Amygdala (tissue), 56 donors: Measurements from ENCODE around the gene OR10AG1.
A peak's percentile ranks its signal among the peaks of the same experiment; 100 is the strongest.

Experiments used
- DNase-seq, 56 donors: peaks; one replicate each; lab custom pipeline; 2025; lab: John Stamatoyannopoulos, UW

The OR10AG1 gene, protein sequence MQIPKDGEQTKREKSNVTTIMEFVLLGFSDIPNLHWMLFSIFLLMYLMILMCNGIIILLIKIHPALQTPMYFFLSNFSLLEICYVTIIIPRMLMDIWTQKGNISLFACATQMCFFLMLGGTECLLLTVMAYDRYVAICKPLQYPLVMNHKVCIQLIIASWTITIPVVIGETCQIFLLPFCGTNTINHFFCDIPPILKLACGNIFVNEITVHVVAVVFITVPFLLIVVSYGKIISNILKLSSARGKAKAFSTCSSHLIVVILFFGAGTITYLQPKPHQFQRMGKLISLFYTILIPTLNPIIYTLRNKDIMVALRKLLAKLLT

DNA sequence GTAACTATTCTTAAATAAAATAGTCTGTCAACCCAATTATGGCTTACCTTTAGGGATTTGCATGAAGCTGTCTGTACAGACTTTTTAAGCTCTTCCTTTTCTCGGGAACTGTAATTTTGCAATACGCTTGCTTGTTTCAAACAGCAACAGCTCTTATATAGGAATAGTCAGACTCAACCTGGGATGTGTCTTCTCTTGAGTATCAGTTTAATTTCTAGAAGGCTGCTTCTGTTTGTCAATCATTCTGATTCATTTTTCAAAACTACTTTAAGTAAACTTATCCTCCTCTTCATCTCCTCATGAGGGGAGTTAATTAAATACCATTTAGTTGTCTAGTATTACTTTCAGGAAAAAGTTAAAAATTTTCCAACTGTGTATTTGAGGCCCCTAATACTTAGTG, at the start of gene OR10AG1:
Gene OR10AG1 (minus strand): TSS at position 101 of the 400 bp plus-strand sequence. CDS start 38 bp downstream, at position 63.
- no peak for DNase-seq

- DNase-seq = no peak
Observed at GRCh38 chr11:56013805-56014204, 44.1 kb upstream of the OR10AG1 start.

DNA sequence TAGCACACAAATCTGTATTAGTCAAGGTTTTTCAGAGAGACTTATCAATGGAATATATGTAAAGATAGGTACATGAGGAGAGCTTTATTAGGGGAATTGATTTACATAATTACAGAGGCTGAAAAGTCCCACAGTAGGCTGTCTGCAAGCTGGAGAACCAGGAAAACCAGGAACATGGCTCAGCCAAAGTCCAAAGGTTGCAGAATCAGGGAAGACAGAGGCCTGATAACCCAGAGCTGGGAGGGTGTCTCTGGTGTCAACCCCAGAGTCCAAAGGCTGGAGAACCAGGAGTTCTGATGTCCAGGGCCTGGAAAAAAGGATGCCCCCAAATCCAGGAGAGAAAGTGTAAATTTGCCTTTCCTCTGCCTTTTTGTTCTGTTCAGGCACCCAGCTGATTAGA, 41.0 kb upstream of the OR10AG1 start:
- no peak for DNase-seq

GRCh38 chr11:55994525-55994924, 24.8 kb upstream of the OR10AG1 start, which contains the start of gene OR5F1:
Gene OR5F1 (minus strand): TSS chr11:55994625. CDS start chr11:55994625, 0 bp downstream.
- no peak for DNase-seq

DNA sequence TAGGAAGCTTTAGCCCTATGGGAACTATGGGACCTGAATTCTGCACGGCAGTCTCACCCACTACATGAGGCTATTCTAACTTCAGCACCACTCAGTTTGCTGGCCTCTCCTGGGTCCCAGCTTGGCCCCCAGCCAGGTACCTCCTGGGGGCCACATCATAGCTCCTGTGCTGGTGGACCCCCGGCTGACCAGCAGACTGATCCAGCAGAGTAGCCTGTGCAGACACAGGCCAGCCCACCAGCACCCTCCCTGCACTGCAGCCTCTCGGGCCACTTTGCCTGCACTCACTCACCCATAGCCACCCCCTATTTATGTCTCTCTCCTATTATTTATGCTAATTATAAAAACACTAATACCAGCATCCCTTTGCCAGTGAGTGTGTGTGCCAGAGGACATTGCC, 1.2 kb upstream of the OR10AG1 start:
- DNase-seq = no peak

DNA sequence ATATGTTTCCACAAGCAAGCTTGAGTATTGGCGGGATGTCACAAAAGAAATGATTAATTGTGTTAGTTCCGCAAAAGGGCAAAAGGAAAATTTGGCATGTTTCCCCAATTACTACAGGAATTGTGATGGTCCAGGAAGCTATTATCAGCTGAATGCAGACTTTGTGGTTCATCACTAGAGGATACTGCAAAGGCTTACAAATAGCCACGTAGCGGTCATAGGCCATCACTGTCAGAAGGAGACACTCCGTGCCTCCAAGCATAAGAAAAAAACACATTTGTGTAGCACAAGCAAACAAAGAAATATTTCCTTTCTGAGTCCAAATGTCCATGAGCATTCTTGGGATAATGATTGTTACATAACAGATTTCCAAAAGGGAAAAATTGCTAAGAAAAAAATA, 1.8 kb downstream of the OR10AG1 start:
- DNase-seq = no peak

DNA sequence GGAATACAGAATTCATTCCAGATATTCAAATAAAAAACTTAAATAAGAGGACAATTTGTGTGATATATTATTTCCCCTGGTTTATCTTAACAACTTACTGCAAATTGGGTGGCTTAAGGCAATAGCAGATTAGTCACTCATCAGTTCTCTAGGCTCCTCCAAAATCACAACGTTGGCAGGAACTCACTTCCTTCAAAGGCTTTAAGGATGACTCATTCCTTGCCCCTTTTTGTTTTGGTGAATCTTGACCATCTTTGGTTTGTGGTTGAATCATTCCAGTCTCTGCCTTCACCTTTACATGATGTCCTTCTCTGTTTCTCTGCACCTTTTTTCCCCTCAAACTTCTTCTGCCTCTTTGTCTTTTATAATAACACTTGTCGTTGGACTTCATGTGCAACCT, 3.4 kb downstream of the OR10AG1 start:
- DNase-seq = no peak

DNA sequence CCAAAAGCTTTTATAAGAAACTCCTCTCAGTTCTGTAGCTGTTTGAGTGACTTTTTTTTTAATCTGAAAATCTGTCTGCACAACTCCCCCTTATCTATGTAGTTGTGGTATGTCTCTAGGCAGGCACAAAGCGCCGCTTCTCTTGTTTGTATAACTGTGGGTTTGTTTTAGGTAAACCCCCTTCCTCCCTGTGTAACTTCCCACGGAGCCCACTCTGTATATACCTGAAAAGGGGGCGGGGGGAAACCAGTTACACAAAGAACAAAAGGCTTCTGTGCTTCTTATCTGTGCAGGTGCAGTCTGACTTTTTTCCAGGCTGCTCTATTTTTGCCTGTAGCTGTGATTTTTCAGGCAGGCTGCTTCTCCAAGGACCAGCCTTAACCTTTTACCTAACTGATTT, 13.2 kb downstream of the OR10AG1 start:
- DNase-seq = no peak

- no peak for DNase-seq
Observed at GRCh38 chr11:55949330-55949729, 20.4 kb downstream of the OR10AG1 start.

GRCh38 chr11:55942785-55943392, 26.9 kb downstream of the OR10AG1 start:
- peak in 1 of 56 donors; percentile 8 for DNase-seq

GRCh38 chr11:55936300-55936699, 33.4 kb downstream of the OR10AG1 start, which contains the start of gene OR5I1:
Gene OR5I1 (minus strand): TSS chr11:55936400. CDS start chr11:55936400, 0 bp downstream.
- DNase-seq = no peak

DNA sequence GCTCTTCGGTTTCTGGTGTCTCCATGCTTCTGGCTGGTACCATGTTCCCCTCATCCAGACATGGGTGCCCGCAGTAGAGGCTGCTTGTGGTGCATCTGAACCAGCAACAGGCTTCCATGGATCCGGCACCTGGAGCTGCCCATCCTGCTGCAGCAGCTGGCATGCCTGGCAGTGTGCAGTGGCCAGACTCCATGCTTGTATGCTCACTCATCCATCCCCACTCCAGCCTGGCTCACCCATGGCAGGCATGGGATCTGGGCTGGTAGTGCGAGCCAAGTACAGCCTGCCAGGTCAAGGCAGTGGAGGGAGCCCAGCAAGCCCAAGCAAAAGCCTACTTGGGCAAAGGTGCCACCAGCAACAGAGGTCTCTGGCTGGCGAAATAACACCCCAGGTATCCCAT, 49.2 kb downstream of the OR10AG1 start:
- no peak for DNase-seq
